Measurements from ENCODE around the gene DLGAP1.

The DLGAP1 gene

GRCh38 chr18:4438938-4439337 is 16.2 kb downstream of the DLGAP1 start:
- no peaks in the 10 kb centered on the region for H3K4me1 ChIP-seq (ENCODE audit: insufficient read depth, poor library complexity, severe bottlenecking)
- TF ChIP-seq CTCF (IDR thresholded peaks at IDR 0.05; ENCODE audit: poor library complexity, severe bottlenecking), result no peak
- H3K27me3 ChIP-seq (ENCODE audit: insufficient read depth, poor library complexity, severe bottlenecking), result no peaks in the 10 kb centered on the region
- H3K27ac ChIP-seq (ENCODE audit: poor library complexity, severe bottlenecking), result no peak overlapping the region
- no peaks in the 10 kb centered on the region for H3K9me3 ChIP-seq (ENCODE audit: severe bottlenecking)
- H3K36me3 ChIP-seq (ENCODE audit: low read depth), result no peaks in the 10 kb centered on the region
- H3K4me3 ChIP-seq (ENCODE audit: severe bottlenecking), result no peak overlapping the region
- no peak for DNase-seq (ENCODE audit: low spot score)
- ATAC-seq (ENCODE audit: low read depth), result no peak

- no peak overlapping the region for H3K4me3 ChIP-seq (ENCODE audit: severe bottlenecking)
- peak; percentile 60; the same call in 1 of the 3 replicates for ATAC-seq (ENCODE audit: low read depth)
- H3K27ac ChIP-seq (ENCODE audit: poor library complexity, severe bottlenecking), result no peak overlapping the region
- no peaks in the 10 kb centered on the region for H3K36me3 ChIP-seq (ENCODE audit: low read depth)
- peaks cover 3% of the 10 kb centered on the region for H3K27me3 ChIP-seq (ENCODE audit: insufficient read depth, poor library complexity, severe bottlenecking)
- no peak for TF ChIP-seq CTCF (IDR thresholded peaks at IDR 0.05; ENCODE audit: poor library complexity, severe bottlenecking)
- H3K4me1 ChIP-seq (ENCODE audit: insufficient read depth, poor library complexity, severe bottlenecking), result no peaks in the 10 kb centered on the region
- H3K9me3 ChIP-seq (ENCODE audit: severe bottlenecking), result no peaks in the 10 kb centered on the region
- DNase-seq (ENCODE audit: low spot score), result no peak
Observed at GRCh38 chr18:4433717-4434116, 21.4 kb downstream of the DLGAP1 start.

- Histone ChIP-seq H3K9me3 (ENCODE audit: severe bottlenecking) (no peaks in the 10 kb centered on the region), H3K4me3 (ENCODE audit: severe bottlenecking) (no peak overlapping the region), H3K27me3 (ENCODE audit: insufficient read depth, poor library complexity, severe bottlenecking) (peaks cover 3% of the 10 kb centered on the region), H3K4me1 (ENCODE audit: insufficient read depth, poor library complexity, severe bottlenecking) (no peaks in the 10 kb centered on the region), H3K27ac (ENCODE audit: poor library complexity, severe bottlenecking) (no peak overlapping the region), H3K36me3 (ENCODE audit: low read depth) (no peaks in the 10 kb centered on the region)
- no peak for ATAC-seq (ENCODE audit: low read depth)
- no peak for TF ChIP-seq CTCF (IDR thresholded peaks at IDR 0.05; ENCODE audit: poor library complexity, severe bottlenecking)
- DNase-seq (ENCODE audit: low spot score), result no peak
Observed at GRCh38 chr18:4430836-4431235, 24.3 kb downstream of the DLGAP1 start.

GRCh38 chr18:4417714-4418113 is 37.4 kb downstream of the DLGAP1 start:
- Histone ChIP-seq H3K9me3 (ENCODE audit: severe bottlenecking) (no peaks in the 10 kb centered on the region), H3K4me3 (ENCODE audit: severe bottlenecking) (no peak overlapping the region), H3K27me3 (ENCODE audit: insufficient read depth, poor library complexity, severe bottlenecking) (no peaks in the 10 kb centered on the region), H3K27ac (ENCODE audit: poor library complexity, severe bottlenecking) (no peak overlapping the region), H3K36me3 (ENCODE audit: low read depth) (no peaks in the 10 kb centered on the region), H3K4me1 (ENCODE audit: insufficient read depth, poor library complexity, severe bottlenecking) (no peaks in the 10 kb centered on the region)
- ATAC-seq (ENCODE audit: low read depth) (no peak), DNase-seq (ENCODE audit: low spot score) (no peak)
- no peak for TF ChIP-seq CTCF (IDR thresholded peaks at IDR 0.05; ENCODE audit: poor library complexity, severe bottlenecking)

GRCh38 chr18:4416976-4417375 is 38.1 kb downstream of the DLGAP1 start:
- no peaks in the 10 kb centered on the region for H3K27me3 ChIP-seq (ENCODE audit: insufficient read depth, poor library complexity, severe bottlenecking)
- H3K4me3 ChIP-seq (ENCODE audit: severe bottlenecking), result no peak overlapping the region
- H3K9me3 ChIP-seq (ENCODE audit: severe bottlenecking), result no peaks in the 10 kb centered on the region
- H3K4me1 ChIP-seq (ENCODE audit: insufficient read depth, poor library complexity, severe bottlenecking), result no peaks in the 10 kb centered on the region
- no peaks in the 10 kb centered on the region for H3K36me3 ChIP-seq (ENCODE audit: low read depth)
- no peak for DNase-seq (ENCODE audit: low spot score)
- no peak overlapping the region for H3K27ac ChIP-seq (ENCODE audit: poor library complexity, severe bottlenecking)
- ATAC-seq (ENCODE audit: low read depth), result no peak
- no peak for TF ChIP-seq CTCF (IDR thresholded peaks at IDR 0.05; ENCODE audit: poor library complexity, severe bottlenecking)

Data from RWPE2 (cell line).